ENCODE measurements around the gene GPLD1.
"Not testable (repeated sequence)": the region's sequence is repeated elsewhere in the genome, so short reads cannot be mapped to it uniquely, and the experiment has no call there.

Gene GPLD1

GRCh38 chr6:24384369-24385130 lies 104.8 kb downstream of the GPLD1 start:
- DNase-seq (ENCODE audit: low read depth in 4 of 4, low spot score in 1 of 4), result not testable (repeated sequence)

- DNase-seq (ENCODE audit: low read depth in 4 of 4, low spot score in 1 of 4), result not testable (repeated sequence)
Measured at GRCh38 chr6:24382891-24383494, 106.4 kb downstream of the GPLD1 start.

- DNase-seq (ENCODE audit: low read depth in 4 of 4, low spot score in 1 of 4), result no peak
Measured at GRCh38 chr6:24382220-24382540, 107.2 kb downstream of the GPLD1 start.

GRCh38 chr6:24381476-24382219 lies 107.7 kb downstream of the GPLD1 start:
- no peak for DNase-seq (ENCODE audit: low read depth in 4 of 4, low spot score in 1 of 4)

- DNase-seq (ENCODE audit: low read depth in 4 of 4, low spot score in 1 of 4), result no peak
Measured at GRCh38 chr6:24378473-24379097, 110.8 kb downstream of the GPLD1 start.

All from stimulated activated CD4-positive, alpha-beta T cell treated with anti-CD3 and anti-CD28 coated beads, Interleukin-1b, Interleukin-23, amount 100 ng/mL, for 24 hours (primary cell).